ENCODE data around the gene SLC25A29.

The SLC25A29 gene

GRCh38 chr14:100294213-100294962 is 11.9 kb downstream of the SLC25A29 start:
- Histone ChIP-seq H3K27ac (ENCODE audit: low read depth in 2 of 2, low read length in 2 of 2) (no peak overlapping the region), H3K4me3 (ENCODE audit: low read length in 2 of 2) (no peak overlapping the region), H3K9me3 (ENCODE audit: control insufficient read depth in 2 of 2, low read length in 2 of 2) (no peaks in the 10 kb centered on the region), H3K9ac (ENCODE audit: low read depth in 1 of 2, low read length in 2 of 2) (no peak overlapping the region), H3K27me3 (ENCODE audit: control insufficient read depth in 2 of 2, insufficient read depth in 2 of 2, low read length in 2 of 2) (no peaks in the 10 kb centered on the region), H3K4me1 (ENCODE audit: control insufficient read depth in 2 of 2, insufficient read depth in 2 of 2, low read length in 2 of 2) (peaks cover 6% of the 10 kb centered on the region in 2 donors), H3K36me3 (ENCODE audit: control insufficient read depth in 2 of 2, insufficient read depth in 2 of 2, low read length in 2 of 2) (no peaks in the 10 kb centered on the region)

GRCh38 chr14:100293497-100294212 is 12.6 kb downstream of the SLC25A29 start:
- Histone ChIP-seq H3K4me1 (ENCODE audit: control insufficient read depth in 2 of 2, insufficient read depth in 2 of 2, low read length in 2 of 2) (peaks cover 6% of the 10 kb centered on the region in 2 donors), H3K27ac (ENCODE audit: low read depth in 2 of 2, low read length in 2 of 2) (no peak overlapping the region), H3K9ac (ENCODE audit: low read depth in 1 of 2, low read length in 2 of 2) (no peak overlapping the region), H3K36me3 (ENCODE audit: control insufficient read depth in 2 of 2, insufficient read depth in 2 of 2, low read length in 2 of 2) (no peaks in the 10 kb centered on the region), H3K9me3 (ENCODE audit: control insufficient read depth in 2 of 2, low read length in 2 of 2) (no peaks in the 10 kb centered on the region), H3K4me3 (ENCODE audit: low read length in 2 of 2) (no peak overlapping the region), H3K27me3 (ENCODE audit: control insufficient read depth in 2 of 2, insufficient read depth in 2 of 2, low read length in 2 of 2) (no peaks in the 10 kb centered on the region)

- H3K27me3 ChIP-seq (ENCODE audit: control insufficient read depth in 2 of 2, insufficient read depth in 2 of 2, low read length in 2 of 2) = no peaks in the 10 kb centered on the region
- no peak overlapping the region for H3K27ac ChIP-seq (ENCODE audit: low read depth in 2 of 2, low read length in 2 of 2)
- peaks cover 3 to 5% of the 10 kb centered on the region in 2 donors for H3K4me1 ChIP-seq (ENCODE audit: control insufficient read depth in 2 of 2, insufficient read depth in 2 of 2, low read length in 2 of 2)
- H3K9me3 ChIP-seq (ENCODE audit: control insufficient read depth in 2 of 2, low read length in 2 of 2) = no peaks in the 10 kb centered on the region
- H3K4me3 ChIP-seq (ENCODE audit: low read length in 2 of 2) = no peak overlapping the region
- H3K36me3 ChIP-seq (ENCODE audit: control insufficient read depth in 2 of 2, insufficient read depth in 2 of 2, low read length in 2 of 2) = no peaks in the 10 kb centered on the region
- H3K9ac ChIP-seq (ENCODE audit: low read depth in 1 of 2, low read length in 2 of 2) = no peak overlapping the region
Measured at GRCh38 chr14:100292776-100293461, 13.3 kb downstream of the SLC25A29 start.

- Histone ChIP-seq H3K27ac (ENCODE audit: low read depth in 2 of 2, low read length in 2 of 2) (no peak overlapping the region), H3K36me3 (ENCODE audit: control insufficient read depth in 2 of 2, insufficient read depth in 2 of 2, low read length in 2 of 2) (no peaks in the 10 kb centered on the region), H3K4me3 (ENCODE audit: low read length in 2 of 2) (no peak overlapping the region)
Measured at GRCh38 chr14:100292301-100292775, 13.9 kb downstream of the SLC25A29 start.

GRCh38 chr14:100291305-100292075 is 14.8 kb downstream of the SLC25A29 start:
- Histone ChIP-seq H3K9me3 (ENCODE audit: control insufficient read depth in 2 of 2, low read length in 2 of 2) (no peaks in the 10 kb centered on the region), H3K27me3 (ENCODE audit: control insufficient read depth in 2 of 2, insufficient read depth in 2 of 2, low read length in 2 of 2) (no peaks in the 10 kb centered on the region), H3K4me1 (ENCODE audit: control insufficient read depth in 2 of 2, insufficient read depth in 2 of 2, low read length in 2 of 2) (no peaks in the 10 kb centered on the region), H3K27ac (ENCODE audit: low read depth in 2 of 2, low read length in 2 of 2) (no peak overlapping the region), H3K4me3 (ENCODE audit: low read length in 2 of 2) (no peak overlapping the region), H3K36me3 (ENCODE audit: control insufficient read depth in 2 of 2, insufficient read depth in 2 of 2, low read length in 2 of 2) (no peaks in the 10 kb centered on the region), H3K9ac (ENCODE audit: low read depth in 1 of 2, low read length in 2 of 2) (no peak overlapping the region)

More at GRCh38 chr14:100292301-100292775, 13.9 kb downstream of the SLC25A29 start:
- no peaks in the 10 kb centered on the region for H3K9me3 ChIP-seq (ENCODE audit: control insufficient read depth in 2 of 2, low read length in 2 of 2)
- H3K27me3 ChIP-seq (ENCODE audit: control insufficient read depth in 2 of 2, insufficient read depth in 2 of 2, low read length in 2 of 2) = no peaks in the 10 kb centered on the region
- no peak overlapping the region for H3K9ac ChIP-seq (ENCODE audit: low read depth in 1 of 2, low read length in 2 of 2)
- H3K4me1 ChIP-seq (ENCODE audit: control insufficient read depth in 2 of 2, insufficient read depth in 2 of 2, low read length in 2 of 2) = no peaks in the 10 kb centered on the region

- no peak overlapping the region for H3K9ac ChIP-seq (ENCODE audit: low read depth in 1 of 2, low read length in 2 of 2)
- no peaks in the 10 kb centered on the region for H3K27me3 ChIP-seq (ENCODE audit: control insufficient read depth in 2 of 2, insufficient read depth in 2 of 2, low read length in 2 of 2)
- H3K4me3 ChIP-seq (ENCODE audit: low read length in 2 of 2) = no peak overlapping the region
- H3K9me3 ChIP-seq (ENCODE audit: control insufficient read depth in 2 of 2, low read length in 2 of 2) = no peaks in the 10 kb centered on the region
- peaks cover 3 to 4% of the 10 kb centered on the region in 2 donors for H3K4me1 ChIP-seq (ENCODE audit: control insufficient read depth in 2 of 2, insufficient read depth in 2 of 2, low read length in 2 of 2)
- no peak overlapping the region for H3K27ac ChIP-seq (ENCODE audit: low read depth in 2 of 2, low read length in 2 of 2)
- H3K36me3 ChIP-seq (ENCODE audit: control insufficient read depth in 2 of 2, insufficient read depth in 2 of 2, low read length in 2 of 2) = no peaks in the 10 kb centered on the region
Measured at GRCh38 chr14:100290607-100291304, 15.5 kb downstream of the SLC25A29 start.

GRCh38 chr14:100289916-100290606 is 16.2 kb downstream of the SLC25A29 start:
- H3K9me3 ChIP-seq (ENCODE audit: control insufficient read depth in 2 of 2, low read length in 2 of 2) = no peaks in the 10 kb centered on the region
- no peak overlapping the region for H3K4me3 ChIP-seq (ENCODE audit: low read length in 2 of 2)
- no peaks in the 10 kb centered on the region for H3K27me3 ChIP-seq (ENCODE audit: control insufficient read depth in 2 of 2, insufficient read depth in 2 of 2, low read length in 2 of 2)
- H3K36me3 ChIP-seq (ENCODE audit: control insufficient read depth in 2 of 2, insufficient read depth in 2 of 2, low read length in 2 of 2) = no peaks in the 10 kb centered on the region
- H3K27ac ChIP-seq (ENCODE audit: low read depth in 2 of 2, low read length in 2 of 2) = no peak overlapping the region
- no peak overlapping the region for H3K9ac ChIP-seq (ENCODE audit: low read depth in 1 of 2, low read length in 2 of 2)
- peaks cover 3 to 5% of the 10 kb centered on the region in 2 donors for H3K4me1 ChIP-seq (ENCODE audit: control insufficient read depth in 2 of 2, insufficient read depth in 2 of 2, low read length in 2 of 2)

- Histone ChIP-seq H3K4me1 (ENCODE audit: control insufficient read depth in 2 of 2, insufficient read depth in 2 of 2, low read length in 2 of 2) (peaks cover 3 to 5% of the 10 kb centered on the region in 2 donors), H3K9ac (ENCODE audit: low read depth in 1 of 2, low read length in 2 of 2) (no peak overlapping the region), H3K27ac (ENCODE audit: low read depth in 2 of 2, low read length in 2 of 2) (no peak overlapping the region)
Measured at GRCh38 chr14:100288382-100289185, 17.7 kb downstream of the SLC25A29 start.

More at GRCh38 chr14:100288382-100289185, 17.7 kb downstream of the SLC25A29 start:
- Histone ChIP-seq H3K9me3 (ENCODE audit: control insufficient read depth in 2 of 2, low read length in 2 of 2) (no peaks in the 10 kb centered on the region), H3K27me3 (ENCODE audit: control insufficient read depth in 2 of 2, insufficient read depth in 2 of 2, low read length in 2 of 2) (no peaks in the 10 kb centered on the region), H3K4me3 (ENCODE audit: low read length in 2 of 2) (no peak overlapping the region), H3K36me3 (ENCODE audit: control insufficient read depth in 2 of 2, insufficient read depth in 2 of 2, low read length in 2 of 2) (no peaks in the 10 kb centered on the region)

Measured in mucosa of rectum (tissue), 2 donors.